Cardiac muscle cell (in vitro differentiated cells and primary cell): Measurements from ENCODE around the gene MRPL17. TPM values are rescaled to one million over a fixed set of nuclear protein-coding genes. Genes with fewer than 3 reads are reported as not detected.
A peak's percentile ranks its signal among the peaks of the same experiment; 100 is the strongest.

ENCODE experiments used
- DNase-seq, 2 donors: peaks; one replicate each; pipeline versions ENCODE4 v3.0.0 to v3.0.0-alpha.2; 2010 to 2017; ENCODE audit warnings: low read depth in 1 of 2, low spot score in 1 of 2
- H3K27ac ChIP-seq: fragments of 200-600 bp; sonication (generic); 2 replicates; pipeline ENCODE4 v1.5.1; 2016
- H3K27me3 ChIP-seq: fragments of 200-600 bp; sonication (generic); 2 replicates; pipeline ENCODE4 v1.6.0; 2016; ENCODE audit warnings: control low read depth
- H3K36me3 ChIP-seq: fragments of 200-600 bp; sonication (generic); 2 replicates; pipeline ENCODE4 v1.5.1; 2016; ENCODE audit warnings: control low read depth
- H3K4me1 ChIP-seq: fragments of 200-600 bp; sonication (generic); 2 replicates; pipeline ENCODE4 v1.8.1; 2017; ENCODE audit warnings: low read depth, mild to moderate bottlenecking, mixed run types
- H3K4me3 ChIP-seq: fragments of 200-600 bp; sonication (generic); 2 replicates; pipeline ENCODE4 v1.5.1; 2016; ENCODE audit warnings: mild to moderate bottlenecking
- H3K9me3 ChIP-seq: fragments of 200-600 bp; sonication (generic); 2 replicates; pipeline ENCODE4 v1.5.1; 2017; ENCODE audit warnings: low read depth, mild to moderate bottlenecking, control low read depth
- CTCF ChIP-seq: IDR thresholded peaks from 2 replicates; pipeline ENCODE4 v1.5.1; 2012; ENCODE audit warnings: low read depth, mild to moderate bottlenecking, low read length
- polyA plus RNA-seq: library from polyadenylated mRNA; unstranded; fragments of >200 nt; fragmentation: Nextera tagmentation; extraction: Ambion mirVana; gene quantifications from 2 replicates; pipeline ENCODE4 v1.2.1, GENCODE V29; 2016
- total RNA-seq: library from RNA; depleted of rRNA; stranded (reverse); fragments of >200 nt; gene quantifications from 2 replicates; pipeline ENCODE4 v1.2.3, GENCODE V29; 2016

Gene MRPL17
- total and polyA plus RNA-seq, 2 experiments from 2014 or later, result 100 to 108 TPM

- peaks cover 16% of the 10 kb centered on the region for H3K36me3 ChIP-seq
- no peak overlapping the region for H3K27ac ChIP-seq
- peaks cover 8% of the 10 kb centered on the region for H3K4me1 ChIP-seq
- H3K27me3 ChIP-seq, result peaks cover 28% of the 10 kb centered on the region
- TF ChIP-seq CTCF, result no peak
- no peak overlapping the region for H3K4me3 ChIP-seq
- no peaks in the 10 kb centered on the region for H3K9me3 ChIP-seq
- no peak for DNase-seq
These were observed 48.6 kb downstream of the MRPL17 start for GRCh38 chr11:6634534-6634933.

- peaks cover 28% of the 10 kb centered on the region for H3K27me3 ChIP-seq
- peaks cover 22% of the 10 kb centered on the region for H3K36me3 ChIP-seq
- DNase-seq, result peak; percentile 14 to 31
- no peak overlapping the region for H3K27ac ChIP-seq
- TF ChIP-seq CTCF, result no peak
- no peak overlapping the region for H3K4me3 ChIP-seq
- H3K4me1 ChIP-seq, result peaks cover 8% of the 10 kb centered on the region
- H3K9me3 ChIP-seq, result no peaks in the 10 kb centered on the region
These were observed 49.4 kb downstream of the MRPL17 start for GRCh38 chr11:6633422-6634408.

DNA sequence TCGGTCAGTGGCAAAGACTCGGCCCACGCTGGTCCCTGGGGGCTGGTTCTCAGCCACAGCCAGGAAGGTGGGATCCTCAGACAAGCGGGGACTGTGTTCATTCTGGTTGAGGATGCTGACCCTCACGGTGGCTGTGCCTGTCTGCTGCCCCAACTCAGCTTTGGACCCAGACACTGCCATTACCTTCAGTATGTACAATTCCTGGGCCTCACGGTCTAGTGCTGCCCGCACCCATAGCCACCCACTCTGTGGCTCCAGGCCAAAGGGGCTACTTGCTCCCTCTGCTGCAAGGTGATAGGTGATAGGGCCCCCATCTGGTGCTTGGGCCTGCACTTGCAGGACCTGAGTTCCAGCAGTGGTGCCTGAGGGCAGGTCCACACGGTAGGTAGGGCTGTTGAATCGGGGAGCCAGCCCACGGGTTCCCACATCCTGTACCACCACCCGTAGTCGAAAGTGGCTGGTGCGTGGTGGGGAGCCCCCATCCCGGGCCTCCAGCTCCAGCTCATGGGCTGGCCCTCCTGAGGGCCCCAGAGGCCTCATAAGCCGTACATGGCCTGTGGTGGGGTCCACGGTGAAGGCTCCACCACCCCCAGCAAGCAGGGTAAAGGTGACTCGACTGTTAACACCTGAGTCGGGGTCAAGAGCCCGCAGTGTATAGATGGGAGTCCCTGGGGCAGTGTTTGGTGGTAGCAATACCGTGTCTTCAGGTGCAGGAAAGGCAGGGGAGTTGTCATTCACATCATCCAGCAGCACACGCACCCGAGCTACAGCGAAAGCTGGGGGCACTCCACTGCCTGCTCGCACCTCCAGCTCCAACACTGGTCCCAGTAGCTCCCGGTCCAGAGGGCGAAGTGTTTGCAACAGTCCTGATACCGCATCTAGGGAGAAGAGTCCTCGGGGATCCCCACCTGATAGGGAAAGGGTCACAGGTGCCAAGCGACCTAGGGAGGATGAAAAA is 50.7 kb downstream of the MRPL17 start:
- DNase-seq, result no peak

GRCh38 chr11:6631361-6631890 is 51.7 kb downstream of the MRPL17 start:
- Histone ChIP-seq H3K9me3 (no peaks in the 10 kb centered on the region), H3K36me3 (peaks cover 31% of the 10 kb centered on the region), H3K27me3 (peaks cover 28% of the 10 kb centered on the region), H3K4me3 (no peak overlapping the region), H3K27ac (no peak overlapping the region), H3K4me1 (peaks cover 8% of the 10 kb centered on the region)
- no peak for DNase-seq
- no peak for TF ChIP-seq CTCF

More for the DNA sequence above, 50.7 kb downstream of the MRPL17 start:
- no peaks in the 10 kb centered on the region for H3K9me3 ChIP-seq
- no peak for TF ChIP-seq CTCF
- H3K27ac ChIP-seq, result no peak overlapping the region
- no peak overlapping the region for H3K4me3 ChIP-seq
- H3K4me1 ChIP-seq, result peaks cover 8% of the 10 kb centered on the region
- H3K36me3 ChIP-seq, result peaks cover 23% of the 10 kb centered on the region
- peaks cover 28% of the 10 kb centered on the region for H3K27me3 ChIP-seq

- Histone ChIP-seq H3K36me3 (peaks cover 36% of the 10 kb centered on the region), H3K4me1 (peaks cover 8% of the 10 kb centered on the region), H3K27ac (no peak overlapping the region), H3K4me3 (peak overlapping the region; percentile 12), H3K27me3 (peaks cover 28% of the 10 kb centered on the region), H3K9me3 (no peaks in the 10 kb centered on the region)
- TF ChIP-seq CTCF, result no peak
- DNase-seq, result no peak
These were observed 52.4 kb downstream of the MRPL17 start for GRCh38 chr11:6630632-6631291.
